GM18499 (cell line): ENCODE measurements around the gene CNOT4.
"Not testable (repeated sequence)": the region's sequence is repeated elsewhere in the genome, so short reads cannot be mapped to it uniquely, and the experiment has no call there.

Experiments used
- ATAC-seq: cut with Tn5 transposase; IDR thresholded peaks from one replicate; pipeline ENCODE4 v1.9.1; 2021; ENCODE audit warnings: moderate number of reproducible peaks; ENCODE audit not compliant: insufficient read depth, unreplicated experiment

CNOT4 gene

GRCh38 chr7:135459951-135460567 lies 49.8 kb downstream of the CNOT4 start:
- no peak for ATAC-seq

GRCh38 chr7:135459076-135459475 lies 50.8 kb downstream of the CNOT4 start:
- ATAC-seq, result no peak

GRCh38 chr7:135454060-135454459 lies 55.8 kb downstream of the CNOT4 start:
- peak; percentile 64 for ATAC-seq

- ATAC-seq, result no peak
Observed at GRCh38 chr7:135449436-135449835, 60.5 kb downstream of the CNOT4 start.

- ATAC-seq, result no peak
Observed at GRCh38 chr7:135448753-135449152, 61.1 kb downstream of the CNOT4 start.

- no peak for ATAC-seq
Observed at GRCh38 chr7:135447748-135448147, 62.2 kb downstream of the CNOT4 start.

- no peak for ATAC-seq
Observed at GRCh38 chr7:135445690-135446089, 64.2 kb downstream of the CNOT4 start.

DNA sequence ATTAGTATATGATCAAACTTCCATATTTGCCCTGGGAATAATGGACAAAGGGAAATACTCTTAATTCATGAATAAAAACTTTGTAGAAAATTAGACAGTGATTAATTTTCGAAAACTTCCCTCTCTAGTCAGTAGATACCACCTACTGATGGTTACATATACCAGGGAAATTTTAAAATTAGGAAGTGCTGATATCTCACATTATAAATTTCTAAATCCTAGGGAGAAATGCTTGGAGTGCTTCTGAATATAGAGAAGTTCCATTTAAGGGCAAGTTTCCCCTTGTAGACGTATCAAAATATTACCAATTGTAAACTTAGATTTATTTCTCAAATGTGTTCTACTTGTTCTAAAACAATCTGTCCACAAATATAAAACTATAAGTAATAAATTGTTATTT lies 64.6 kb downstream of the CNOT4 start:
- not testable (repeated sequence) for ATAC-seq

GRCh38 chr7:135441791-135442190 lies 68.1 kb downstream of the CNOT4 start:
- ATAC-seq, result no peak

GRCh38 chr7:135434047-135434446 lies 75.9 kb downstream of the CNOT4 start:
- ATAC-seq, result no peak

GRCh38 chr7:135430626-135431025 lies 79.3 kb downstream of the CNOT4 start:
- ATAC-seq, result no peak

GRCh38 chr7:135428879-135429278 lies 81.0 kb downstream of the CNOT4 start:
- ATAC-seq, result no peak

GRCh38 chr7:135428011-135428410 lies 81.9 kb downstream of the CNOT4 start:
- ATAC-seq, result no peak

GRCh38 chr7:135427166-135427565 lies 82.7 kb downstream of the CNOT4 start:
- ATAC-seq, result no peak

DNA sequence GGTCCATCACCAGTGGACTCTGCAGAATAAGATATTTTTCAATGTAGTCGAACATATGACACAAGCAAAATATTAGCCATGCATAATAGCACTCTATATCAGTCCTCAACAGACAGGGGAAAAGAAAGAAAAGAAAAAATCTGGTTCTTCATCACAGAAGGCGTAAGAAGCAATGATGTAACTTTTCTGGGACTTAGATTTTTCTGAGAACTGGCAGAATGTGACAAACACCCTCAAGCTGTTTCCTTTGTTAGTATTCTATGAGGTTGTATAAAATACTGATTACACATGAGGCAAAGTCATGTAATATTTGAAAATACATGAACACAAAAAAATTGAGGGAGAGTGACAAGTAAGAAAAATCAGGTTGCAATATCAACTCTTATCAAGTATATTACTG lies 84.9 kb downstream of the CNOT4 start:
- ATAC-seq, result no peak

DNA sequence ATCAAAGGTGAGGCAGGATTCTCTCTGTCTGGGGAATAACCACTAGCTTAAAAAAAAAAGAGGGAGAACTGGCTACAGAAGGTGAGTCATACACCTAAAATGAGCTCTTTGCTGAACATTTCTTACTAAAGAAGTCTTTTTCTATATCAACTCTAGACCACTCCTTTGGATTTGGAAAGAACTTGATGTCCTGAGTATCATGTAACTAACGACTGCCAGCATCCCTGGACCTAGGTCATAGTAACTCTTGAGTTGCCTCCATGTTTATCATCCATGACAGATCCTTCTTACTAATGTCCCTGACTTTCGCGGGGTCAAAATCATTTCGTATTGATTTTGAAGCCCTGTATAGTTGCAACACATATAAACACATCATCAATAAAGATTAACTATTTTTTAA lies 89.1 kb downstream of the CNOT4 start:
- ATAC-seq, result no peak

DNA sequence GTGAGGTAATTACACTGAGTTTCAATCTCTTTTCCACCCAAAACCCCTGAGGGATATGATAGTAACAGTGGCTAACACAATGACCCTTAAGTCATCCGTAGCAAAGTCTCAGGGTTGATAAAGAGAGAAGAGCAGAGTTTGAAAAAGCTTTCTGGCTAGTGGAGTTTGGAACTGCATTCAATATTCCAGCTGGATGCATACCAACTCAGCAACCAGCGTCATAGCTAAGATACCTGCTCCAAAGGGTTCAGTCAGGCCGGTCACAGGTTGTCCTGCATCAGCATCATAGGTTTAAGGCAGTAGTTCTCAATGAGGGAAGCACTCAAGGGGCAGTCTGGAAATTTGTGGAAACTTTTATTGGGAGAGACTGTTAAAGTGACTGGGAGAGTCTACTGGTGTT lies 93.5 kb downstream of the CNOT4 start:
- no peak for ATAC-seq

- no peak for ATAC-seq
Observed at GRCh38 chr7:135414850-135415439, 95.0 kb downstream of the CNOT4 start.

DNA sequence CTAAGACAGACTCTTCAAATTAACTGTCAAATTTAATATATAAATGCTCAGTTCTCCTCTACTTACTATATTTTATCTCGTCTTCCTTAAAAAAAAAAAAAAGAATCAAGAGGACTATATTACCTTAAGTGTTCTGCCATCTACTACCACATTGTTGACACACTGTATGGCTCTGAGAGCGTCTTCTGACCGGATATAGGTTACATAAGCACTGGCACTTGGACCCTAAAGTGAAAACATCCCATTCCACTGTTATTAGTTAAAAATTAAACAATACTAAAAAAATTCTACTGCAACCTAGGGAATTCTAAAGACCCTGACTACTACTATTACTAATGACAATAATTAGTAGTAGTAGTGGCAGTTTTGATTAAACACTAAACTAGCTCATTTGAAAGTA lies 95.7 kb downstream of the CNOT4 start:
- no peak for ATAC-seq

- ATAC-seq, result no peak
Observed at GRCh38 chr7:135411098-135411497, 98.8 kb downstream of the CNOT4 start.

- ATAC-seq, result no peak
Observed at GRCh38 chr7:135410543-135410942, 99.4 kb downstream of the CNOT4 start.

- ATAC-seq, result no peak
Observed at GRCh38 chr7:135409845-135410542, 99.9 kb downstream of the CNOT4 start.
